Endothelial cell of umbilical vein (primary cell): ENCODE results near the gene THSD4. TPM values are rescaled to one million over a fixed set of nuclear protein-coding genes. Genes with fewer than 3 reads are reported as not detected.

Source experiments
- BruUV-seq: library from RNA; stranded (reverse); fragments of 400-500 nt; replicated peaks from 2 replicates; lab custom pipeline; 2021; lab: Mats Ljungman, UMichigan
- CTCF ChIA-PET: fragments of 300-600, 350-600 bp; sonication (Branson Sonifier 250); formaldehyde crosslinking; loops from one replicate; lab custom pipeline; 2021; ENCODE audit warnings: antibody characterized with exemption, inconsistent platforms; lab: Charles Lee
- POLR2A ChIA-PET: fragments of 300-600, 350-600 bp; sonication (Branson Sonifier 250); formaldehyde crosslinking; loops from one replicate; lab custom pipeline; 2021; ENCODE audit warnings: antibody characterized with exemption, inconsistent platforms; lab: Charles Lee
- DNase-seq: peaks from one replicate; pipeline ENCODE4 v3.0.0-alpha.2; 2011; ENCODE audit warnings: low read depth, low spot score
- FAIRE-seq: peaks from 2 replicates; lab custom pipeline; 2011; peaks lifted over from hg19 to GRCh38; lab: Jason Lieb, UNC
- H2AFZ ChIP-seq: 2 replicates; pipeline ENCODE4 v1.6.0; 2012; ENCODE audit warnings: low read depth, low read length, control low read depth, inconsistent platforms
- H3K27ac ChIP-seq: 2 replicates; pipeline ENCODE4 v1.5.1; 2011; ENCODE audit warnings: low read depth, mild to moderate bottlenecking, control low read depth, low read length, moderate library complexity; ENCODE audit not compliant: insufficient read depth
- H3K27me3 ChIP-seq, 2 experiments: 2 replicates each; pipeline versions ENCODE4 v1.6.0 to v1.6.1; 2011; ENCODE audit warnings: low read length in 2 of 2, mixed read lengths in 1 of 2; ENCODE audit not compliant: control insufficient read depth in 2 of 2, insufficient read depth in 2 of 2
- H3K36me3 ChIP-seq, 2 experiments: 2 replicates in 1 of 2; 3 replicates in 1 of 2; pipeline ENCODE4 v1.5.1; 2011; ENCODE audit warnings: low read length in 2 of 2, mild to moderate bottlenecking in 1 of 2, moderate library complexity in 1 of 2; ENCODE audit not compliant: control insufficient read depth in 2 of 2, insufficient read depth in 2 of 2; ENCODE audit errors: extremely low read depth in 1 of 2
- H3K4me1 ChIP-seq: 3 replicates; pipeline ENCODE4 v1.5.1; 2011; ENCODE audit warnings: mild to moderate bottlenecking, low read length; ENCODE audit not compliant: control insufficient read depth, insufficient read depth; ENCODE audit errors: extremely low read depth
- H3K4me2 ChIP-seq: 2 replicates; pipeline ENCODE4 v1.6.1; 2011; ENCODE audit warnings: low read length, control low read depth, mixed read lengths; ENCODE audit not compliant: insufficient read depth
- H3K4me3 ChIP-seq, 3 experiments: fragments of 200-600 bp in 1 of 3; sonication (generic), shearing (Covaris generic) in 1 of 3; replicated peaks in 1 of 3; 2 replicates each; pipeline ENCODE4 v1.5.1; 2011 to 2016; ENCODE audit warnings: control low read depth in 3 of 3, low read length in 3 of 3, mild to moderate bottlenecking in 2 of 3, inconsistent platforms in 1 of 3, low read depth in 1 of 3, moderate library complexity in 1 of 3; ENCODE audit not compliant: insufficient read depth in 1 of 3
- H3K79me2 ChIP-seq: 2 replicates; pipeline ENCODE4 v1.6.0; 2012; ENCODE audit warnings: low read length, inconsistent platforms; ENCODE audit not compliant: control insufficient read depth, insufficient read depth
- H3K9ac ChIP-seq: replicated peaks from 2 replicates; pipeline ENCODE3; 2011; ENCODE audit warnings: low read length, control low read depth; ENCODE audit not compliant: insufficient read depth; ENCODE audit errors: extremely low read depth
- H3K9me1 ChIP-seq: replicated peaks from 3 replicates; pipeline ENCODE4 v1.6.0; 2011; ENCODE audit warnings: mild to moderate bottlenecking, low read length; ENCODE audit not compliant: control insufficient read depth, insufficient read depth; ENCODE audit errors: extremely low read depth
- H3K9me3 ChIP-seq: replicated peaks from 2 replicates; pipeline ENCODE4 v1.5.1; 2012; ENCODE audit warnings: low read length, inconsistent platforms; ENCODE audit not compliant: control insufficient read depth, insufficient read depth
- H4K20me1 ChIP-seq: replicated peaks from 2 replicates; pipeline ENCODE3; 2011; ENCODE audit warnings: mild to moderate bottlenecking, low read length; ENCODE audit not compliant: control insufficient read depth, insufficient read depth; ENCODE audit errors: extremely low read depth
- CTCF ChIP-seq, 2 donors: IDR thresholded peaks; 1 replicate in 1 of 2; 2 replicates in 1 of 2; pipeline ENCODE4 v1.5.1; 2011; ENCODE audit warnings: low read length in 2 of 2, mild to moderate bottlenecking in 2 of 2, moderate library complexity in 2 of 2, control low read depth in 1 of 2, inconsistent platforms in 1 of 2, low read depth in 1 of 2; ENCODE audit not compliant: insufficient read depth in 1 of 2; ENCODE audit errors: extremely low read depth in 1 of 2
- EZH2 ChIP-seq: IDR thresholded peaks from 2 replicates; pipeline ENCODE4 v1.6.1; 2012; ENCODE audit warnings: borderline replicate concordance, low read depth, mild to moderate bottlenecking, moderate library complexity, low read length, inconsistent platforms; ENCODE audit not compliant: severe bottlenecking
- FOS ChIP-seq: IDR thresholded peaks from 2 replicates; pipeline ENCODE4 v1.6.1; 2011; ENCODE audit warnings: mild to moderate bottlenecking, low read length, moderate library complexity, borderline replicate concordance; ENCODE audit not compliant: insufficient read depth
- GATA2 ChIP-seq: IDR thresholded peaks from 2 replicates; pipeline ENCODE4 v1.7.0; 2011; ENCODE audit warnings: low read depth, mild to moderate bottlenecking, moderate library complexity, mixed read lengths, low read length; ENCODE audit not compliant: insufficient read length, insufficient read depth
- JUN ChIP-seq: IDR thresholded peaks from 2 replicates; pipeline ENCODE4 v1.6.1; 2011; ENCODE audit warnings: borderline replicate concordance, low read depth; ENCODE audit not compliant: insufficient read length, insufficient read depth
- MYC ChIP-seq: IDR thresholded peaks from one replicate; pipeline ENCODE4 v1.6.1; 2011; ENCODE audit warnings: mild to moderate bottlenecking, low read depth, low read length
- POLR2A ChIP-seq: IDR thresholded peaks from 2 replicates; pipeline ENCODE4 v1.6.1; 2012; ENCODE audit warnings: low read depth, mild to moderate bottlenecking, control low read depth, low read length
- POLR2AphosphoS5 ChIP-seq: IDR thresholded peaks from 2 replicates; pipeline ENCODE4 v1.6.1; 2012; ENCODE audit warnings: low read depth, mild to moderate bottlenecking, control low read depth, low read length, moderate library complexity; ENCODE audit not compliant: insufficient read depth
- dilution Hi-C: fragments of 300-500 bp; cut with MboI; formaldehyde crosslinking; loops from one replicate; pipeline ENCODE4 v1.15.0; 2019; ENCODE audit warnings: low sequenced_read_pairs; ENCODE audit not compliant: extremely low pct_ligation_motif_present
- intact Hi-C: fragments of 100-400 bp; cut with micrococcal nuclease; formaldehyde crosslinking; loops from one replicate; pipeline ENCODE4 v1.10.0; 2022
- polyA plus RNA-seq, 4 experiments: library from polyadenylated mRNA; depleted of rRNA in 3 of 4; stranded (reverse) in 3 of 4; unstranded in 1 of 4; fragments of >200 nt; gene quantifications; 2 replicates each; pipeline versions ENCODE4 v1.2.1 to v1.2.3, GENCODE V29; 2011 to 2012; ENCODE audit warnings: missing spikeins in 1 of 4
- total RNA-seq: library from RNA; stranded (reverse); gene quantifications from 2 replicates; pipeline ENCODE4 v1.2.3, GENCODE V29; 2021
- TF ChIP-seq, protein P1 (sequence below): IDR thresholded peaks from 2 replicates; pipeline ENCODE4 v1.6.1; 2011; ENCODE audit not compliant: insufficient read depth, insufficient read length

THSD4 gene
- total and polyA plus RNA-seq, 2 donors (not counting 3 experiments of a cell fraction or from before 2014, with no cell fraction given), result 9.9 to 25.4 TPM

DNA sequence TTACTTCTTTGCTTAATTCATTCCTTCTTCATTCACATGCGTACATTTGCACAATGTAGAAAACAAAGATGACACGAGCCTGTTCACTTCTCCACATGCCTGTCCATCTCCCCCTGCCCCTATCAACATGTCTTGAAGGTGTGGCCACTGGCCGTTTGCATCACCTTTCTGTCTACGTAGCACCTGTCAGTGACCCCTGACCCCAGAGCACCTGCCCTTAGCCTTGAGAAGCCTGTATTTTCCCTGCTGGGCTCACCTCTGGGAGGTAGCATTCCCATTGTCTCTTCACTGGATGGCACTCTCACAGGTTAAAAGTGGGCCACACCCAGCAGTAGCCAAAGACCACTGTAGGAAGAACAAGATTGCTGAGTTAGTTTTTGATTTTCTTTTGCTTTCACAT, 234.1 kb downstream of the THSD4 start:
- FAIRE-seq (no peak), DNase-seq (no peak)
- H3K27me3 ChIP-seq, result no peaks in the 10 kb centered on the region
- CTCF ChIA-PET, result no interaction called here
- H3K9ac ChIP-seq, result no peak overlapping the region
- no peak overlapping the region for H2AFZ ChIP-seq
- H3K9me1 ChIP-seq, result no peaks in the 10 kb centered on the region
- BruUV-seq, result no TSS peak
- TF ChIP-seq POLR2AphosphoS5, result no peak
- no peak for TF ChIP-seq POLR2A
- TF ChIP-seq CTCF (IDR thresholded peaks at IDR 0.05; ENCODE audit: extremely low read depth in 1 of 2, insufficient read depth in 1 of 2, low read depth in 1 of 2, low read length in 2 of 2), result no peak
- TF ChIP-seq JUN, result no peak
- no peak for TF ChIP-seq FOS
- TF ChIP-seq, protein P1, sequence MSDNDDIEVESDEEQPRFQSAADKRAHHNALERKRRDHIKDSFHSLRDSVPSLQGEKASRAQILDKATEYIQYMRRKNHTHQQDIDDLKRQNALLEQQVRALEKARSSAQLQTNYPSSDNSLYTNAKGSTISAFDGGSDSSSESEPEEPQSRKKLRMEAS, result no peak
- TF ChIP-seq MYC, result no peak
- no peak for TF ChIP-seq EZH2
- TF ChIP-seq GATA2, result no peak
- no peaks in the 10 kb centered on the region for H4K20me1 ChIP-seq
- POLR2A ChIA-PET, result no interaction called here
- H3K27ac ChIP-seq, result no peak overlapping the region
- H3K4me2 ChIP-seq, result no peak overlapping the region
- no peaks in the 10 kb centered on the region for H3K9me3 ChIP-seq
- no peaks in the 10 kb centered on the region for H3K36me3 ChIP-seq
- H3K4me1 ChIP-seq, result no peaks in the 10 kb centered on the region
- no peaks in the 10 kb centered on the region for H3K79me2 ChIP-seq
- dilution Hi-C loops, result no loop called here
- intact Hi-C loops, result no loop called here
- H3K4me3 ChIP-seq, result no peak overlapping the region
